BLaER1 treated with 17β-estradiol and CSF1 and Interleukin-3, amounts not matched to agents 10 nM and 100 nM (cell line): ENCODE results near the gene ZNF611.
A peak's percentile ranks its signal among the peaks of the same experiment; 100 is the strongest.
"Not testable (repeated sequence)": the region's sequence is repeated elsewhere in the genome, so short reads cannot be mapped to it uniquely, and the experiment has no call there.

Experiments used
- H3K27ac ChIP-seq, 11 experiments: shearing (Covaris generic); formaldehyde crosslinking; 2 replicates each; pipeline ENCODE4 v1.8.1; 2022
- H3K27me3 ChIP-seq, 11 experiments: shearing (Covaris generic); formaldehyde crosslinking; 2 replicates each; pipeline ENCODE4 v1.8.1; 2022
- H3K36me3 ChIP-seq, 11 experiments: shearing (Covaris generic); formaldehyde crosslinking; 2 replicates each; pipeline ENCODE4 v1.8.1; 2022
- H3K4me1 ChIP-seq, 10 experiments: shearing (Covaris generic); formaldehyde crosslinking; 2 replicates each; pipeline ENCODE4 v1.8.1; 2022
- H3K4me2 ChIP-seq, 11 experiments: shearing (Covaris generic); formaldehyde crosslinking; 2 replicates each; pipeline ENCODE4 v1.8.1; 2022
- H3K4me3 ChIP-seq, 10 experiments: shearing (Covaris generic); formaldehyde crosslinking; 2 replicates each; pipeline ENCODE4 v1.8.1; 2022
- H3K9ac ChIP-seq, 11 experiments: shearing (Covaris generic); formaldehyde crosslinking; 2 replicates each; pipeline ENCODE4 v1.8.1; 2022
- H3K9me3 ChIP-seq, 11 experiments: shearing (Covaris generic); formaldehyde crosslinking; replicated peaks in 1 of 11; 2 replicates each; pipeline ENCODE4 v1.8.1; 2022
- H4K20me1 ChIP-seq, 11 experiments: shearing (Covaris generic); formaldehyde crosslinking; 2 replicates each; pipeline ENCODE4 v1.8.1; 2022
- Cebpa-rat ChIP-seq, 11 experiments: shearing (Covaris generic); IDR thresholded peaks; 2 replicates each; pipeline ENCODE4 v1.8.1; 2022

ZNF611 gene

GRCh38 chr19:52741951-52742485 lies 7.2 kb upstream of the ZNF611 start:
- Histone ChIP-seq H3K27ac (no peak overlapping the region), H3K4me1 (peaks cover 7 to 17% (median 10%) of the 10 kb centered on the region in 10 experiments; a peak in 19 of 20 replicates), H3K36me3 (no peaks in the 10 kb centered on the region), H4K20me1 (no peaks in the 10 kb centered on the region), H3K4me3 (no peak overlapping the region), H3K9me3 (0 out of 22 replicates have a peak, but pooled peaks cover 0 to 6% (median 0%) of the 10 kb centered on the region in 11 experiments), H3K27me3 (no peaks in the 10 kb centered on the region), H3K9ac (no peak overlapping the region), H3K4me2 (peak overlapping the region; percentile 4 to 62 (median 55); a peak in 21 of 22 replicates)
- TF ChIP-seq Cebpa-rat (IDR thresholded peaks at IDR 0.05): no peak

GRCh38 chr19:52741371-52741770 lies 6.5 kb upstream of the ZNF611 start:
- not testable (repeated sequence) for H3K27ac ChIP-seq, H4K20me1 ChIP-seq, H3K27me3 ChIP-seq, H3K36me3 ChIP-seq, H3K9me3 ChIP-seq, H3K4me3 ChIP-seq, H3K9ac ChIP-seq
- Histone ChIP-seq H3K4me2 (0 out of 22 replicates have a peak overlapping the region, but pooled peaks of 1 of the 11 experiments have one; percentile 61), H3K4me1 (peaks cover 7 to 18% (median 10%) of the 10 kb centered on the region in 10 experiments; a peak in 19 of 20 replicates)

- Histone ChIP-seq H3K4me2 (no peak overlapping the region), H3K4me3 (no peak overlapping the region), H3K9ac (no peak overlapping the region), H3K36me3 (no peaks in the 10 kb centered on the region), H3K4me1 (peaks cover 15 to 31% (median 21%) of the 10 kb centered on the region in 10 experiments), H3K27me3 (no peaks in the 10 kb centered on the region), H4K20me1 (no peaks in the 10 kb centered on the region), H3K9me3 (peaks cover 0 to 6% (median 0%) of the 10 kb centered on the region in 11 experiments; a peak in 1 of 22 replicates), H3K27ac (no peak overlapping the region)
- TF ChIP-seq Cebpa-rat (IDR thresholded peaks at IDR 0.05): no peak
These were observed 4.7 kb upstream of the ZNF611 start for GRCh38 chr19:52739576-52739975.

GRCh38 chr19:52735734-52736133 lies 890 bp upstream of the ZNF611 start:
- Histone ChIP-seq H3K27ac (peak overlapping the region; percentile 75 to 94 (median 87); a peak in 21 of 22 replicates), H3K4me2 (peak overlapping the region; percentile 56 to 91 (median 78))

GRCh38 chr19:52734331-52734892 lies 432 bp downstream of the ZNF611 start:
- Histone ChIP-seq H3K9ac (peak overlapping the region; percentile 86 to 96 (median 92)), H3K4me1 (peaks cover 21 to 31% (median 24%) of the 10 kb centered on the region in 10 experiments), H4K20me1 (peaks cover 0 to 10% (median 0%) of the 10 kb centered on the region in 11 experiments; a peak in 3 of 22 replicates), H3K9me3 (peaks cover 0 to 6% (median 0%) of the 10 kb centered on the region in 11 experiments; a peak in 1 of 22 replicates), H3K27me3 (no peaks in the 10 kb centered on the region), H3K4me3 (peak overlapping the region; percentile 71 to 97 (median 90)), H3K4me2 (peak overlapping the region; percentile 82 to 93 (median 87)), H3K27ac (peak overlapping the region; percentile 76 to 94 (median 87)), H3K36me3 (peaks cover 12 to 28% (median 21%) of the 10 kb centered on the region in 11 experiments)
- no peak for TF ChIP-seq Cebpa-rat (IDR thresholded peaks at IDR 0.05)

More at GRCh38 chr19:52735734-52736133, 890 bp upstream of the ZNF611 start:
- TF ChIP-seq Cebpa-rat (IDR thresholded peaks at IDR 0.05): no peak
- peaks cover 0 to 10% (median 0%) of the 10 kb centered on the region in 11 experiments; a peak in 3 of 22 replicates for H4K20me1 ChIP-seq
- no peaks in the 10 kb centered on the region for H3K27me3 ChIP-seq
- H3K9me3 ChIP-seq: peaks cover 0 to 6% (median 0%) of the 10 kb centered on the region in 11 experiments; a peak in 1 of 22 replicates
- peaks cover 7 to 17% (median 11%) of the 10 kb centered on the region in 11 experiments; a peak in 21 of 22 replicates for H3K36me3 ChIP-seq
- peak overlapping the region; percentile 86 to 96 (median 92); a peak in 20 of 22 replicates for H3K9ac ChIP-seq
- H3K4me1 ChIP-seq: peaks cover 21 to 31% (median 24%) of the 10 kb centered on the region in 10 experiments
- H3K4me3 ChIP-seq: peak overlapping the region in 4 of 10 experiments; percentile 90 to 97 (median 93); a peak in 3 of 20 replicates

GRCh38 chr19:52726051-52726450 lies 8.8 kb downstream of the ZNF611 start:
- not testable (repeated sequence) for H3K4me3 ChIP-seq, H3K27me3 ChIP-seq, H3K4me1 ChIP-seq, H3K9ac ChIP-seq, H3K4me2 ChIP-seq, H4K20me1 ChIP-seq, H3K27ac ChIP-seq
- peaks cover 86 to 99% (median 97%) of the 10 kb centered on the region in 11 experiments for H3K36me3 ChIP-seq
- peaks cover 29 to 65% (median 41%) of the 10 kb centered on the region in 11 experiments for H3K9me3 ChIP-seq

- Histone ChIP-seq H3K36me3 (peaks cover 86 to 99% (median 97%) of the 10 kb centered on the region in 11 experiments), H3K9me3 (peaks cover 34 to 70% (median 46%) of the 10 kb centered on the region in 11 experiments), H3K9ac (no peak overlapping the region), H4K20me1 (peaks cover 0 to 6% (median 0%) of the 10 kb centered on the region in 11 experiments; a peak in 2 of 22 replicates), H3K27ac (no peak overlapping the region), H3K4me2 (no peak overlapping the region), H3K27me3 (no peaks in the 10 kb centered on the region), H3K4me1 (peaks cover 0 to 3% (median 0%) of the 10 kb centered on the region in 10 experiments; a peak in 3 of 20 replicates), H3K4me3 (no peak overlapping the region)
- no peak for TF ChIP-seq Cebpa-rat (IDR thresholded peaks at IDR 0.05)
These were observed 9.3 kb downstream of the ZNF611 start for GRCh38 chr19:52725528-52725961.

GRCh38 chr19:52724701-52725514 lies 9.9 kb downstream of the ZNF611 start:
- TF ChIP-seq Cebpa-rat (IDR thresholded peaks at IDR 0.05): no peak
- H3K4me1 ChIP-seq: peaks cover 0 to 10% (median 0%) of the 10 kb centered on the region in 10 experiments; a peak in 8 of 20 replicates
- no peak overlapping the region for H3K4me3 ChIP-seq
- no peak overlapping the region for H3K4me2 ChIP-seq
- H3K9ac ChIP-seq: no peak overlapping the region
- H3K27me3 ChIP-seq: no peaks in the 10 kb centered on the region
- peaks cover 0 to 4% (median 0%) of the 10 kb centered on the region in 11 experiments; a peak in 2 of 22 replicates for H4K20me1 ChIP-seq
- peaks cover 91 to 100% (median 98%) of the 10 kb centered on the region in 11 experiments for H3K36me3 ChIP-seq
- H3K27ac ChIP-seq: no peak overlapping the region
- H3K9me3 ChIP-seq: peaks cover 40 to 77% (median 52%) of the 10 kb centered on the region in 11 experiments

GRCh38 chr19:52723907-52724598 lies 10.8 kb downstream of the ZNF611 start:
- not testable (repeated sequence) for H3K4me2 ChIP-seq, H3K9ac ChIP-seq

More at GRCh38 chr19:52723907-52724598, 10.8 kb downstream of the ZNF611 start:
- H3K36me3 ChIP-seq: peaks cover 90 to 100% (median 97%) of the 10 kb centered on the region in 11 experiments
- H3K4me3 ChIP-seq, H3K27me3 ChIP-seq, H4K20me1 ChIP-seq, H3K27ac ChIP-seq: not testable (repeated sequence)
- H3K4me1 ChIP-seq: peaks cover 0 to 18% (median 4%) of the 10 kb centered on the region in 10 experiments; a peak in 10 of 20 replicates
- H3K9me3 ChIP-seq: peaks cover 44 to 78% (median 54%) of the 10 kb centered on the region in 11 experiments
